ENCODE results near the gene PRR7.

PRR7 gene

GRCh38 chr5:177438468-177438867 lies 8.1 kb upstream of the PRR7 start:
- DNase-seq: no peak

- DNase-seq: no peak
Observed at GRCh38 chr5:177439518-177440053, 7.0 kb upstream of the PRR7 start.

- no peak for DNase-seq
Observed at GRCh38 chr5:177440211-177440989, 6.2 kb upstream of the PRR7 start.

GRCh38 chr5:177440990-177441780 lies 5.4 kb upstream of the PRR7 start:
- DNase-seq: no peak

GRCh38 chr5:177442066-177442826 lies 4.4 kb upstream of the PRR7 start:
- no peak for DNase-seq

- no peak for DNase-seq
Observed at GRCh38 chr5:177443144-177443983, 3.2 kb upstream of the PRR7 start.

- no peak for DNase-seq
Observed at GRCh38 chr5:177444106-177445051, 2.2 kb upstream of the PRR7 start.

- DNase-seq: no peak
Observed at GRCh38 chr5:177445052-177445916, 1.3 kb upstream of the PRR7 start.

- no peak for DNase-seq
Observed at GRCh38 chr5:177445917-177446199, 756 bp upstream of the PRR7 start.

GRCh38 chr5:177447066-177447610 lies 524 bp downstream of the PRR7 start:
- DNase-seq: peak; percentile 15

GRCh38 chr5:177447611-177448243 lies 1.1 kb downstream of the PRR7 start:
- peak; percentile 17 for DNase-seq

- no peak for DNase-seq
Observed at GRCh38 chr5:177448244-177448950, 1.8 kb downstream of the PRR7 start.

GRCh38 chr5:177449140-177450061 lies 2.8 kb downstream of the PRR7 start:
- no peak for DNase-seq

GRCh38 chr5:177450667-177451424 lies 4.2 kb downstream of the PRR7 start:
- DNase-seq: no peak

- DNase-seq: no peak
Observed at GRCh38 chr5:177452688-177453638, 6.3 kb downstream of the PRR7 start.

All from GF-D8 (cell line).